Measurements from ENCODE around the gene TIAM2.

The TIAM2 gene

DNA sequence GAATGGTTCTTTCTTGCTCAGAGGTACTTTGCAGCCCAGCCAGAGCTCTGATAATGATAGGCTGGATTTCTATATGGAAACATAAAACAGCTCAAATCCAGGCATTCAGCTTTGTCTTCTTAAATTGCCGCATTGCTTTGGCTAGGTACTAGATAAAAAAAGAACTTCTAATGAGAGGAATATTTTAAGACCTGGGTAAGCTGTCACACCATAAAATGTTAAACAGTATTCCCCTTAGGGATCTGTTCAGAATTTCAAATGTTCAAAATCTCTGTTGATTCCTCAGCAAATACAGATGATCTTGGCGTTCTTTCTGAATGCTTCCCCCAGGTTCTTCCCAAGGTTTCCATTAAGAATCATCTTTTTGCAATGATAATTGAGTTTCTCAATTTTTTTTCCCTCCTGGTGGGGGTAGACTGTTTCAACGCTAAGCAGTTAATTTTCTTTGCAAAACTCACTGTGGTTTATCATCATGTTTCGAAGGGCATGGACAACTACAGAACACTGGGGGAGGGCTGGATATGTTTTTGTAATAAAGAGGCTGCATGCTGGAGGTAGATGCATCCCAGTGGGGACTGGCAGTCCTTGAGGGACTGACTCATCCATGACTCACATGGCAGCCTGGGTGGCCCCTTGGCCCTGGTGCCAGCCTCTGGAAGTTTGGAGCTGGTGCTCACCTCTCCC is 31.0 kb downstream of the TIAM2 start:
- DNase-seq: no peak

- DNase-seq: no peak
These were observed 31.6 kb downstream of the TIAM2 start for GRCh38 chr6:155026706-155027045.

DNA sequence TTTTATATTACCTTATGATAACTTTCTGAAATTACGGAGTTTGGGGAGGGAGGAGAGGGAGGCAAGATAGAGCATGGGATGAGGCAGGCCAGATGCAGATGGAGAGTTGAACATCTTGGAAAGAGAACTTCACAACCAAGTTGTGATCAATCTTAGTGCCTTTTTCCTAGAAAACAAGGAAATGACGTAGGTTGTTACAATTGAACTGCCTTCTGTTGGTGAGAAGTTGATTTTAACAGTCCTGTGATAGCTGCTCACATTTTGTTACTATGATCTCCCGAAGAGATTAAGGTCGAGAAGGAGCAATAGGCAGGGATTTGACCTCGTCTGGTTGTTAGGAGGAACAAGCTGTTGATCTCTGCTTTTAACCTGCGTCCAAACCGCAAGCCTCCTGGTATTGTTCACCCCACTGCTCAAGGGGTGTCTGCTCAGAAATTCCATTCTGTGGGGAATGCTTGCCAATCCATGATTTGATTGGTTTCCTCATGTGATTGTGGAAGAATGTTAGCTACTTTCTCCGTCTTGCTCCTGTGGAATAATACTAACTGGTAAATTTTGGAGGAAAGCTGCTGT is 35.1 kb downstream of the TIAM2 start:
- DNase-seq: no peak

DNA sequence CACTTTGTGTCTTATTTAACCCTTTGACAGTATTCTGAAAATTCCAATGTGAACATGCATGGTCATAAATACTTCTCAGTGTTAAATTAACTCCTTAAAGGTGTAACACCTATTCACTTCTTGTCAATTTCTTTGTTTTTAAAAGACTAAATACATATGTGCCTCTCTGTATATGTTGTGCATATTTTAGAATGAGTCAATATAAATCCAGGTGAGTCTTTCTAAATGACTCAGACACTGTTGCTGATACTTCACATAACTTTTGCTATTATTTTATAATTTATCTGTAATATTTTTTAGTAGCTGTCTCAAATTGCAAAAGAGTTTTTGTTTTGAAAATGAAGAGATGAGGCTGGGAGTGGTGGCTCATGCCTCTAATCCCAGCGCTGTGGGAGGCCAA is 36.0 kb downstream of the TIAM2 start:
- no peak for DNase-seq

DNA sequence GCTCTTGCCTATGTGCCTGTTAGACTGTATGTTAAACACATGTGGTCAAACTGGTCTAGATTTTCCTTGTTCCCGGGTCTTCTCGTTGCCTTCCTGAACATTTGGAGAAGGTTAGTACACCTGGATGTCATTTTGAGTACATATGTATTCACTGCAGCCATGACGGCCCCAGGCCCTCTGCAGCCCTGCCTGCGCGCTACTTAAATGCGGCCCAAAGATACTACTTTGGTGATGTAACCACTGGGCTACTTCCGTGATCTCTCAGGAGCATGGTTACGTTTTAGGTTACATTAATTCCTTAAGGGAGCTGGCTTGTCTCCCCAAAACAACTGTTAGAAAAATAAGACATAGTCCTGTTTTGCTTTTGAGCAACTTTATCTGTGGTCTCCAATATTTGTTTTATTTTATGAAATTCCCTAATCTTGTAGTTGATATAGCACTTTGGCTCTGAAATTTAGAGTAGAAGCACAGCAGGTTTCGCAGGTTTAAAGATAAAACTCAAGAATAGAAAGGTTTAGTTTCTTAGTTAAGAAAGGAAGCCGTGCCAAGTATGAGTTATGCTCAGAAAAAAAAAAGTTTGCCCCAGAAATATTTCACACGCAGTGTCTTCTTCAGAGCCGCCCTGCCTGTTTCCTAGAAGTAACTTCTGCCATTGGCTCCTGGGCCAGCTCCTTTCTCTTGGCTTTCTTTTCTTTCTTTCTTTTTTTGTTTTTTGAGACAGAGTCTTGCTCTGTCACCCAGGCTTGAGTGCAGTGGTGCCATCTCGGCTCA is 38.1 kb downstream of the TIAM2 start:
- no peak for DNase-seq

- DNase-seq: no peak
These were observed 41.8 kb downstream of the TIAM2 start for GRCh38 chr6:155036907-155037306.

DNA sequence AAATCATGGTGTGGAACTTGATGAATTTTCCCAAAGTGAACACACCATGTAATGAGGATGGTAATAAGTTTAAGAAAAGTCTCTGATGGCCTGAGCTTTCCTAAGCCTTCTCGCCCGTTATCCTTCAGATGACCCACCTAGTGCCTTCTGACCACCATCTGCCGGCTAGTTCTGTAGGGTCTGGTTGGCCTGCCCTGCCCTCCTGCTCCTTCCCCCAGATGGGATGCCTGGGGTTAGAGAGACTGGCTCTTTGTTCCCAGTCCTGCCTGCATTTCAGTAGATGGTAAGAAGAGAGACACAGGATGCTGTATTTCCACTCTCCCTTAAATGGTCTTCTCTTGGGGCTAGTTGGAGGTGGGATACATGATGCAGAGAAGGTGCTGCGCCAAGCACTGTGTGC is 43.0 kb downstream of the TIAM2 start:
- no peak for DNase-seq

DNA sequence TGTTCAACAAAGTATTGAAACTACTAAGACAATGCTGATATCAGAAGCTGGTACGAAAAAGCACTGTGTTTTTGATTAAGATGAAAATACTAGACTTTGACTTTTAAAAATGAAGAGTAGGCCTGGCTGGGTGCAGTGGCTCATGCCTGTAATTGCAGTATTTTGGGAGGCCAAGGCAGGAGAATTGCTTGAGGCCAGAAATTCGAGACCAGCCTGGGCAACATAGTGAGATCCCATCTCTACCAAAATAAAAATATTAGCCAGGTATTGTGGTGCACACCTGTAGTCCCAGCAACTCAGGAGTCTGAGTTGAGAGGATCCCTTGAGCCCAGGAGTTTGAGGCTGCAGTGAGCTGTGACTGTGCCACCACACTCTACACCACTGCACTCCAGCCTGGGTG is 43.4 kb downstream of the TIAM2 start:
- no peak for DNase-seq

DNA sequence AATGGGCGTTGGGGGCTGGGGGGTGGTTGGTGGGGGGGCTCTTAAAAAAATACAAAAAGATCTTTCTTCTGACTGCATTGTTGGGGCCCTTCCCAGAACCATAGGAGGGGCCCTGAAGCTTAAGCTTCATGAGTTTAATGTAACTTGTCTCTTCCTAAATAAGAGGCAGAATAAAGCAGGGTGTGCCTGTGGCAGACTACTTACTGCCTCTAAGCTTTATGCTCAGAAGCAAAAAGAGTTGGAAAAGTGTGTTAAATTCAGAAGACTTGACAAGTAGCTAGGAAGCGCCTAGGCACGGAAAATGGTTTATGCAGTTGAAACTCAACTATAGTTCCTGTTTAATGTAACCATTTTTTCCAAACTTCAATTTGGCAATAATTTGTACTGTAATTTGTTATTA is 44.5 kb downstream of the TIAM2 start:
- no peak for DNase-seq

DNA sequence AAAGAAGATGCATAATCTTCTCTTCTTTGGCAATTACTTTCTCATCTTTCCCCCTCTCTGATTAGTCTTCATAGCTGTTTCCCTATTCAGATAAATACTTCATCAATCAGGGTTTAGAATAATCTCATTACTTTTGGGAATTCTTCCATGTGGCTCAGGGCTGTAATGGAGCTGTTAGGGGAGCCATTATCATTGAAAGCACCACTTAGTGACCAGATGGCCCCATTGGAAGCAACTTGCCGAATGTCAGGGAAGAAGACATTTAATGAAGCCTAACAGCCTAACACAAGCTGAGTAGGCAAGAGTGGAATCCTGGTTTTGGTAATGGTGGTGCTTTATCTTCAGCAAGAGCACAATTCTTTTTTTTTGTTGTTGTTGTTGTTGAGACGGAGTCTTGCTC is 45.0 kb downstream of the TIAM2 start:
- DNase-seq: no peak

GRCh38 chr6:155040901-155041650 is 46.0 kb downstream of the TIAM2 start:
- no peak for DNase-seq

- no peak for DNase-seq
These were observed 46.7 kb downstream of the TIAM2 start for GRCh38 chr6:155041741-155042279.

DNA sequence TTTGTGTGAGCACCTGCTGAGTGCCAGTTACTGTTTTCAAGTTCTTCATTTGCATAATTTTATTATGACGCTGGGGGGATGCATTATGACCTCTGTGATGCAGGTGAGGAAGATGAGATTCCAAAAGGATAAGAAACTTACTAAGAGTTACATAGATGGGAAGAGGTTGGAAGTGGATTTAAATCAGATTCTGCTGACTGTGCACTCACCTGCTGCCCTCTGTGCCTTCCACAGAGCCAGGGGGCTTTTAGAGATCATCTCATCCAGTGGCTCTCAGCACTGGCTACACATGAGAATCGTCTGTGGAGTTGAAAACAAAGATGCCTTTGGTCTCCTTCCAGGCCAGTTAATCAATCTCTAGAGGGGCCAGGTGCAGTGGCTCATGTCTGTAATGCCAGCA is 47.9 kb downstream of the TIAM2 start:
- no peak for DNase-seq

- no peak for DNase-seq
These were observed 50.7 kb downstream of the TIAM2 start for GRCh38 chr6:155045561-155046404.

- no peak for DNase-seq
These were observed 52.4 kb downstream of the TIAM2 start for GRCh38 chr6:155047523-155047922.

- peak; percentile 32 for DNase-seq
These were observed 55.2 kb downstream of the TIAM2 start for GRCh38 chr6:155050311-155050710.

DNA sequence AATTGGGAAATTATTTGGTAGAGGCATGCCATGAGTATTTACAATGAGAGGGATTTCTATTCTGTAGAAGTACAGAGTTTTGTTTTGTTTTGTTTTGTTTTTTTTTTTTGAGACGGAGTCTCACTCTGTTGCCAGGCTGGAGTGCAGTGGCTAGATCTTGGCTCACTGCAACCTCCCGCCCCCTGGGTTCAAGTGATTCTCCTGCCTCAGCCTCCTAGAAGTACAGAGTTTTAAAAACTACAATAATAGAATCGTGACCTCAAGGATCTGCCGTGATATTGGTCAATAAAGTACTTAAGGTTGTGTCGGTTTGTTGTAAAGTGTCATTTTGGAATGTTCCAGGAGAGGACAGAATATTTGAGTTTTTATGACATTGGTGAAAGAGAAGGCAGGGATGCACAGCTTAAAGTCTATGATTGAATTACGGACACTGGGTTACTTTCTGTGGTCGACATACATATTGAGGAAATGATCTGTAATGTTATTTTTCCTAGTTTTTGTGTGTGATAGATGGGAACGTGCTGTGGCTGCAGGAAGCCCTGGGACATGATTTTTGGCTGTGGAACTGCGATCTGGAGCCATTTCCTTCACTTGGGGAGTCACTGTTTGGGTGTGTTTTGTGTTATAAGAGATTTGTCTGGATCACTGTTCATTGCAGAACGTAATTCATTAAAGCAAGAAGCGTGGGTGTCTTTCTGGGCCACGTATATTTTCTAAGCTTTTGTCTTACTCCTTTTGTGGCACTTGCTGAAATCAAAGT is 59.6 kb downstream of the TIAM2 start:
- DNase-seq: no peak

DNA sequence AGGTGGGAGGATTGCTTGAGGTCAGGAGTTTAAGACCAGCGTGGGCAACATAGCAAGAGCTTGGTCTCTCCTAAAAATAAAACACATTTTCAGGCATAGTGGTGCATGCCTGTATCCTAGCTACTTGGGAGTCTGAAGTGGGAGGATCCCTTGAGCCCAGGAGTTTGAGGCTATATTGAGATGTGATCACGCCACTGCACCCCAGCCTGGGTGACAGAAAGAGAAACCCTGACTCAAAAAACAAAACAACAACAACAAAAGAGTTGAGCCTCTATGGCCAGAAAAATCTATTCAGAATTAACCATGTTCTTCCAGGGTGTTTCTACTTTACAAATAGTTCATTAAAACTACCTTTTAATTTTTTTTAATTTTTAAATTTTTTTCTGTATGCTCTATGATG is 60.6 kb downstream of the TIAM2 start:
- DNase-seq: no peak

DNA sequence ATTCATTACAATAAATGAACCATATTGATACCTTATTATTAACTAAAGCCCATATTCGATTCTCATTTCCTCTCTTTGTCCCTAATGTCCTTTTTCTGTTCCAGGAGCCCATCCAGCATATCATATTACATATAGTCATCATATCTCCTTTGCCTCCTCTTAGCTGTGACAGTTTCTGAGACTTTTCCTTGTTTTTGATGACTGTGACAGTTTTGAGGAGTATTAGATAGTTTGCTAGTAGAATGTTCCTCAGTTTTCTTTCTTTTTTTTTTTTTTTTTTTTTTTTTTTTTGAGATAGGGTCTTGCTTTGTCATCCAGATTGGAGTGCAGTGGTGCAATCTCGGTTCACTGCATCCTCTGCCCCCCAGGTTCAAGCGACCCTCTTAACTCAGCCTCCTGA is 61.6 kb downstream of the TIAM2 start:
- DNase-seq: no peak

DNA sequence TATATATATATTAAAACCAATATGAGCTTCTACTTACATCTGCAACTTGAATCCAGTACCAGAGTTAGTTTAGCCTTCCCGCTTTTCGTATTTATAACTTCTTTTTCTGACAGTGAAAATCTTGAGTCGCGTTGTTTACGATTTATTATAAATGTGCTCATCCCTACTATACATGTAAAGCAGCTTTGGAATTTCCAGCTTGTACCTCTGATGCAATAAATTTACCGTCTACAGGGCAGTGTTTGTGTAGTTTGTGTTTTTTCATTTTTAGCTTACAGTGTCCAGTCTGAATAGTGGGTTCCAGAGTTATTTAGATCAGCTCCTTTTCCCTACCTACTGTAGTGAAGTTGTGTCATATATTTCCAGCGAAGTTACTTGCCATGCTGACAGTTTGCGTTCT is 66.3 kb downstream of the TIAM2 start:
- no peak for DNase-seq

DNA sequence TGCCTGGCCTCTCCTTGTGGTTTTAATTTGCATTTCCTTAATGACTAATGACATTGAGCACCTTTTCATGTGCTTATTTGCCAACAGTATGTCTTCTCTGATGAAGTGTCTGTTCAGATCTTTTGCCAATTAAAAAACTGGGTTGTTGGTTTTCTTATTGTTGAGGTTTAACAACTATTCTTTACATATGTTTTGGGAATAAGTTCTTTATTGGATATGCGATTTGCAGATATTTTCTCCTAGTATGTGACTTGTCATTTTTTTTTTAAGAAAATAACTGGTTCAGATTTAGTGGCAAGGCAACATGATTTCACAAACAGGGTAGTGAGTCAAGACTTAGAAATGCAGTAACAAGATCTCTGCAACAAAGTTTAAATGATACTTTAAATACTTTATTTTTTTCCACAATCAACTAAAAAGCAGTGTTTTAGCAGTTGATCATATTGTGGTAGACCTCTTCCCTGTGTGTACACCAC is 67.8 kb downstream of the TIAM2 start:
- no peak for DNase-seq

- DNase-seq: no peak
These were observed 69.2 kb downstream of the TIAM2 start for GRCh38 chr6:155064303-155064702.
